Measurements from ENCODE around the gene UBE2H.

DNA sequence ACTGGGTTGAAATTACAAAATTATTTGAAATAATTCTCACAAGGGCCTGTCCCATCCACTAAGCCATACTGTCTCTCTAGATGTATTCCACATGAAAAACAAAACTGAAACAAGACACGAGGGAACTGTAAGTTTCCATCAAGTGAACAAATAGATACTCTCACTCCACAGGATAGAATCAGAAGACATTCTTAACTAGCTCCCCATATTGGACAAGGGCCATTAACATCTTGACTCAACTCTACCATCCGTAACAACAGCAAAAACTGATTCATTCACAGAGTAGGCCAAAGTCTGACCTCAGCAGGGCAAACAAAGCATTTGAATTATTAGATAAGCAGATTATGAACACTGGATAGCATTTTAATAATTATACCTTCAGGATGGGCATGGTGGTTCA lies 29.1 kb downstream of the UBE2H start:
- no peak for TF ChIP-seq ZNF707 (tag by site-specific recombination; IDR thresholded peaks at IDR 0.05)
- TF ChIP-seq, protein P1, sequence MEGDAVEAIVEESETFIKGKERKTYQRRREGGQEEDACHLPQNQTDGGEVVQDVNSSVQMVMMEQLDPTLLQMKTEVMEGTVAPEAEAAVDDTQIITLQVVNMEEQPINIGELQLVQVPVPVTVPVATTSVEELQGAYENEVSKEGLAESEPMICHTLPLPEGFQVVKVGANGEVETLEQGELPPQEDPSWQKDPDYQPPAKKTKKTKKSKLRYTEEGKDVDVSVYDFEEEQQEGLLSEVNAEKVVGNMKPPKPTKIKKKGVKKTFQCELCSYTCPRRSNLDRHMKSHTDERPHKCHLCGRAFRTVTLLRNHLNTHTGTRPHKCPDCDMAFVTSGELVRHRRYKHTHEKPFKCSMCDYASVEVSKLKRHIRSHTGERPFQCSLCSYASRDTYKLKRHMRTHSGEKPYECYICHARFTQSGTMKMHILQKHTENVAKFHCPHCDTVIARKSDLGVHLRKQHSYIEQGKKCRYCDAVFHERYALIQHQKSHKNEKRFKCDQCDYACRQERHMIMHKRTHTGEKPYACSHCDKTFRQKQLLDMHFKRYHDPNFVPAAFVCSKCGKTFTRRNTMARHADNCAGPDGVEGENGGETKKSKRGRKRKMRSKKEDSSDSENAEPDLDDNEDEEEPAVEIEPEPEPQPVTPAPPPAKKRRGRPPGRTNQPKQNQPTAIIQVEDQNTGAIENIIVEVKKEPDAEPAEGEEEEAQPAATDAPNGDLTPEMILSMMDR (tag by site-specific recombination; IDR thresholded peaks at IDR 0.05) = no peak
- TF ChIP-seq OSR2 (tag by site-specific recombination; IDR thresholded peaks at IDR 0.05) = no peak
- TF ChIP-seq ZNF114 (tag by site-specific recombination; IDR thresholded peaks at IDR 0.05) = no peak
- TF ChIP-seq, protein P2, sequence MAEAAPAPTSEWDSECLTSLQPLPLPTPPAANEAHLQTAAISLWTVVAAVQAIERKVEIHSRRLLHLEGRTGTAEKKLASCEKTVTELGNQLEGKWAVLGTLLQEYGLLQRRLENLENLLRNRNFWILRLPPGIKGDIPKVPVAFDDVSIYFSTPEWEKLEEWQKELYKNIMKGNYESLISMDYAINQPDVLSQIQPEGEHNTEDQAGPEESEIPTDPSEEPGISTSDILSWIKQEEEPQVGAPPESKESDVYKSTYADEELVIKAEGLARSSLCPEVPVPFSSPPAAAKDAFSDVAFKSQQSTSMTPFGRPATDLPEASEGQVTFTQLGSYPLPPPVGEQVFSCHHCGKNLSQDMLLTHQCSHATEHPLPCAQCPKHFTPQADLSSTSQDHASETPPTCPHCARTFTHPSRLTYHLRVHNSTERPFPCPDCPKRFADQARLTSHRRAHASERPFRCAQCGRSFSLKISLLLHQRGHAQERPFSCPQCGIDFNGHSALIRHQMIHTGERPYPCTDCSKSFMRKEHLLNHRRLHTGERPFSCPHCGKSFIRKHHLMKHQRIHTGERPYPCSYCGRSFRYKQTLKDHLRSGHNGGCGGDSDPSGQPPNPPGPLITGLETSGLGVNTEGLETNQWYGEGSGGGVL (tag by site-specific recombination; IDR thresholded peaks at IDR 0.05) = no peak
- TF ChIP-seq ZBTB7A (tag by site-specific recombination; IDR thresholded peaks at IDR 0.05; ENCODE audit: low read depth) = no peak
- TF ChIP-seq ZNF274 (IDR thresholded peaks at IDR 0.05; ENCODE audit: low read length) = no peak
- no peak for TF ChIP-seq ZNF274 (tag by site-specific recombination; IDR thresholded peaks at IDR 0.05; ENCODE audit: borderline replicate concordance)
- TF ChIP-seq ZNF777 (tag by site-specific recombination; IDR thresholded peaks at IDR 0.05; ENCODE audit: borderline replicate concordance) = no peak

Data from HEK293 (cell line).